Activated CD8-positive, alpha-beta memory T cell treated with anti-CD3 and anti-CD28 coated beads for 24 hours (primary cell): ENCODE measurements around the gene PFKP.
"Not testable (repeated sequence)": the region's sequence is repeated elsewhere in the genome, so short reads cannot be mapped to it uniquely, and the experiment has no call there.

Source experiments
- DNase-seq: peaks from one replicate; pipeline ENCODE4 v3.0.0-alpha.2; 2020

PFKP gene

DNA sequence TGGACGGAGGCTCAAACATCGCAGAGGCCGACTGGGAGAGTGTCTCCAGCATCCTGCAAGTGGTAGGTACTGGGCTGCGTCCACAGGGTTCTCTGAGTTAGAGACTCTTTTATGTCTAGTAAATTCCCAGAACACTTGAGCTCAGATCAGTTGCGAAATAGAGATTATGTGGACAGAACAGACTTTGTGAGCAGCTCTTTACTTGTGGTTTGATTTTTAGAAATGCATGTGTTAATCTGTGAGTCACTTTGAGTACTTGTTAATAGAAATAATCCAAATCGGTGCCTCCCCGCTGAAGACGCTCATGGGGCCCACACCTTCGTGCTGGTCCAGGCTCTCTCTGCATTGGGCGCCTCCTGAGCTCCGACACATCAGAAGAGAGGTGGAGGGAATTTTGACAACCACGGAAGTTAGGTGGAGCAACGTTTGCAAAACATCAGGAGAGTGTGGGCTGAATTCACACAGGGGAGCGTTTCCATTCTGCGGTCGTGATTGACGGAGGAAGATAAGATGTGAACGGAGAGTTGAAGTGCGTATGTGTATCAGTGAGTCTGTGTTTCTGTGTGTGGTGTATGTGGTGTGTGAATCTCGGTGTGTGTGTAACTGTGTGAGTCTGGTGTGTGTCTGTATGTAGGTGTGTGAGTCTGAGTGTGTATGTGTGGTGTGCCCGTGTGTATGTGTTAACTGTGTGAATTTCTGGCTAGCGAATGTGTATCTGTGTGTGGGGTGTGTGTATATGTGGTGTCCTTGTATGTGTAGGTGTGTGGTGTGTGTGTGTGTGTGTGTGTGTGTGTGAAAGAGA, 32.1 kb downstream of the PFKP start:
- no peak for DNase-seq

DNA sequence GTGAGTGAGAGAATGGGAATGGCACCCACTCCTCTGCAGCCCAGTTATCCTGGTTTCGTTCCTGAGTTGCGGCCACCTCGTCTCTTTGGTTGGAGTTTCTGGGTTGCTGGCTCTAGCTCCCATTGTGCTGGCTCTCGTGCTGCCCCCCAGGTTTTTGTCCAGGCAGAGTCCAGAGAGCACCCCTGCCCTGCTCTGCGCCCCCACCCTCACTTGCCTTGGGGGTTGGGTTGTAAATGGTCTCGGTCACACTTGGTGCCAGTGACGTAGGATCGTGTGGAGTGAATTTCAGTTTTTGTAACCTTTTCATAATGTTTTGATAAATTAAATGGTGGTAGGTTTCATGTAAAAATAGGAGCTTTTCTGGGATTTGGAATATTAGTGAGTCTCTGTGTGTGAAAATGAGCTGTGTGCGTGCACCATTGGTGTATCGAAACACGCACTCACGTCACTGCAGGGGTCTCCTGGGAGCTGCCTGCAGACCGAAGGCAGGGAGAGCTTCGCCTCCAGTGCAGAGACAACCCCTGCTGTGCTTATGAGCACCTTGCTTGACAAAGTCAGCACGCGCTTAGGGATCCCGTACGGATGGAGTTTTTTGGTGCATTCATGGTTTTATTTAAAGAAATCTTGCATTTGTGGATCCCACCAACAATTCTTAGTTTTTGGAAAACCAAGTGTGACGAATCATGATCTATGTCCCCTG, 32.9 kb downstream of the PFKP start:
- no peak for DNase-seq

DNA sequence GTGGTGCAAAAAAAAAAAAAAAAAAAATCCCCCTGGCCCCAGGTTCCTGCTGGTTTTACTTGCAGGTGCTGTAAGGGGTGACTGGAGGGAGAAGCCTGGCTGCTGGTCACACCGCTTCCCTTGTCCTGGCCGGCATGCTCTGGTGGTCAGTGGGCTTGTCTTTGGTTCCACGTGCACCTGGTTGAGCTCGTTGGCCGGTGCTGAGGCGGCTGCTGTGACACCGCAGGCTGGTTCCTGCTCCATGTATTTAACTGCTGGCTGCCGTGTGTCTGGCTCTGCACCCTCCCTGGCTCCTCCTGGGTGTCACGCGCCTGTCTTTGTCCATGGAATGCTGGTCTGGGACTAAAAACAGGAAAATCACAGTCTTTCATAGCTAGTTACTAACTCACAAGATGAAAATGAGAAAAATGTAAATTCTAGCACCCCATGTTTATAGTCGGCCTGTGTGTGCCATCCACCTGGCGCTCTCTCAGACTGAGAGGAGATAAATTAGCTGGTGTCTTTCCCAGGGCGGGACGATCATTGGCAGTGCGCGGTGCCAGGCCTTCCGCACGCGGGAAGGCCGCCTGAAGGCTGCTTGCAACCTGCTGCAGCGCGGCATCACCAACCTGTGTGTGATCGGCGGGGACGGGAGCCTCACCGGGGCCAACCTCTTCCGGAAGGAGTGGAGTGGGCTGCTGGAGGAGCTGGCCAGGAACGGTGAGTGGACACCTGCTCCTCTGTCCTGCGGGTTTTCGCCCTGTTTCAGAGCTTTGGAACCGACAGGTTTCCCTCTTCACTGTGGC, 33.7 kb downstream of the PFKP start:
- no peak for DNase-seq

DNA sequence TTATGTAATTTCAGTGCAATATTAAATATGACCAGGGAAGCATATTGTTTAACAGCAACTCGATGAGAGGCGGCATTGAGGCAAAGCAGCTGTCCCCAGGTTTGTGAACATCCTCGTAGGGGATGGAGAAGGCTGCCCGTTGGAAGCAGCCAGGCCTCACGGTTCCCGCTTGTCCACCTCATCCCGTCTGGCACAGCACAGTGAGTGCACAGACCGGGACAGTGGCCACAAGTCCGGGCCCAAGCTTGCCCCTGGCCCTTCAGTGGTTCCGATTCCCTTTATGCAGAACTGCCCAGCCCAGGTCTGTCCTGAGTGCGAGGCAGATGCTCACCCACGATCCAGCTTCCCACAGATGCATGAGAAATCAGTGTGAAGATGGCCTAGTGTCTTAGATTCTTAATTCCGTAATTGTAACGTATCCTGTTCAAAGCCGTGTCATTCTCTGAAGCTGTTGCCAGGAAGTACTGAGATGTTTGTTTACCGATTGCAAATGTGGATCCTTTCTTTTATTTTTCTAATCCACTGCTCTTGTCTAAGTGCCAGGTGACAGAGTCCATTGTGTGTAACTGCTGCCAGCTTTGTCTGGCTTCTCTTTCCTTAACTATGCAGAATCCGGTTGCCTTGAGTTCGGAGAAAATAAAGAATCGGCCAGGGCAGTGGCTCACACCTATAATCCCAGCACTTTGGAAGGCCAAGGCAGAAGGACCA, 35.5 kb downstream of the PFKP start:
- DNase-seq: no peak

DNA sequence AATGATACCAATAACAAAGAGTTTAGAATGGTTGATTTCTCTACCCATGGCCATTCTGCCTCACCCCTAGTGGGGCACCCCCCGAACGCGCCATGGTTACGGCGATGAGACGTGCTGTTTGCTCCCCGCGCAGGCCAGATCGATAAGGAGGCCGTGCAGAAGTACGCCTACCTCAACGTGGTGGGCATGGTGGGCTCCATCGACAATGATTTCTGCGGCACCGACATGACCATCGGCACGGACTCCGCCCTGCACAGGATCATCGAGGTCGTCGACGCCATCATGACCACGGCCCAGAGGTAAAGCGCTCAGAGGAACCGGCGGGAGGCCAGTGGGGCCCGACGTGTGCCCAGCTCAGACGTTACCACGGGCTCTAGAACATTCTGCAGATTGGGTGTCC, 36.3 kb downstream of the PFKP start:
- DNase-seq: no peak

DNA sequence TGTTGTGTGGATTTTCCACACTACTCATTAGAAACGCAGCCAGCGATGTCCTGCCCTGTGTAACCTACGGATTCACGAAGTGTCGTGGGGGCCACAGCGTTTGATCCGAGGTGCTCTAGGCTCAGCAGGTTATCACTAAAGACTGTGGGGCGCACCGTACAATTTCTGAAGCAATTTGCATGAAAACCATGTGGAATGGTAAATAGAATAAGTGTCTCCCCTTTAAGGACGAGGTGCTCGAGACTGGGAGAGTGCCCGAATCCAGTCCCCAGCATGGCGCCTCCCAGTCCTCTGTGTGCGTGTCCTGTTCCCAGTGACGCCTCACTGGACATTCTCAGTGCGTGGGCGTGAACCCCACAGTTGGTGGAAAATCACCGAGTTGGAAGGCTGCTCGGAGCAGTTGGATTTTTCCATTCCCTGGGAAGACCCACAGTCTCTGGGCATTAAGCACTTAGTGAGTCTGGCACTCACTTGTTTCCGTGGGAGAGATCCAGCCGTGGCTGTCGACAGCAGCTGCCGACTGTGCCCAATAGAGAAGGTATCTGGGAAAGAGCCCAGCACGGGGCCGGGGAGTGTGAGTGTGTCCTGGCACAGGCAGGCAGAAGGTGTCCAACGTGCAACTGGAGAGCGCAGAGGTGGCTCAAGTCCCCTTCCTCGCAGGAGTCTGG, 37.0 kb downstream of the PFKP start:
- no peak for DNase-seq

DNA sequence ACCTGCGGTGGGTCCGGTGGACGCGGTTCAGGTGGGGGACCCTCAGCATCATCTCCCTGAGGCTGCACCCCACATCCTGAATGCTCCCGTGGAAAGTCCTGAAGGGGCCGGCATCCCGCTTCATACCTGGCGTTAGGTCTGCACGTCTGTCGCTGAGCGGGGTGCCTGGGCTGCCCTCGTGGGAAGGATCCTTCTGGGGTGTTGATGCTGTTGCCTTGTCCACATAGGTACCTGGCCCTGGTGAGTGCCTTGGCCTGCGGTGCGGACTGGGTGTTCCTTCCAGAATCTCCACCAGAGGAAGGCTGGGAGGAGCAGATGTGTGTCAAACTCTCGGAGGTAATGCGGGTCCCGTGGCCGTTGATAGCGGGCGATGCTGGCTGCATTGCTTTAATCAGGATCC, 37.8 kb downstream of the PFKP start:
- DNase-seq: no peak

DNA sequence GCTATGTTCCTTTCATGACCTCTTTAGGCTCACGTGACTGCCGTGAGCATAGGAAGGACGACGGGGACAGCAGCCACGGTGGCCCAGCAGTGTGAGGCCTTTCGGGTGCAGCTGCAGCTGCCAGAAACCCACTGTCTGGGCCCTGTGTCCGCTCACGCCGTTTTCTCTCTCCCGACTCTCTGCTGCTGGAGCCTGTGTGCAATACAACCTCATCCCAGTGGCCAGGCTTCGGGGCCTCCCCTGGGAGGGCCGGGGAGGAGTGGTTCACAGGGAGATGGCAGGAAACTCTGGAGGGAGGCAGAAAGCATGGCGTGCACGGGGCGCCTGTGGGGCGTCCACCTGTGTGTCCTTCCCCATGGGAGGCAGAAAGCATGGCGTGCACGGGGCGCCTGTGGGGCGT, 38.6 kb downstream of the PFKP start:
- no peak for DNase-seq

DNA sequence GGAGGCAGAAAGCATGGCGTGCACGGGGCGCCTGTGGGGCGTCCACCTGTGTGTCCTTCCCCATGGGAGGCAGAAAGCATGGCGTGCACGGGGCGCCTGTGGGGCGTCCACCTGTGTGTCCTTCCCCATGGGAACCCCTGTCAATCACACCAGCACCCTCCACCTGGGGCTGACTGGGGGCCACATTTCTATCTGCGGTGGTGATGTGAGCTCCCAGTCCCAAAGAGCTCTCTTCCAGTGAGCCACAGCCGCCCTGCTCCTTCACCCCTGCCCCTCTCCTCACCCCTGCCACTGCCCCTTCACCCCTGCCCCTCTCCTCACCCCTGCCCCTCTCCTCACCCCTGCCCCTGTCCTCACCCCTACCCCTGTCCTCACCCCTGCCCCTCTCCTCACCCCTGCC, 39.0 kb downstream of the PFKP start:
- DNase-seq: not testable (repeated sequence)

DNA sequence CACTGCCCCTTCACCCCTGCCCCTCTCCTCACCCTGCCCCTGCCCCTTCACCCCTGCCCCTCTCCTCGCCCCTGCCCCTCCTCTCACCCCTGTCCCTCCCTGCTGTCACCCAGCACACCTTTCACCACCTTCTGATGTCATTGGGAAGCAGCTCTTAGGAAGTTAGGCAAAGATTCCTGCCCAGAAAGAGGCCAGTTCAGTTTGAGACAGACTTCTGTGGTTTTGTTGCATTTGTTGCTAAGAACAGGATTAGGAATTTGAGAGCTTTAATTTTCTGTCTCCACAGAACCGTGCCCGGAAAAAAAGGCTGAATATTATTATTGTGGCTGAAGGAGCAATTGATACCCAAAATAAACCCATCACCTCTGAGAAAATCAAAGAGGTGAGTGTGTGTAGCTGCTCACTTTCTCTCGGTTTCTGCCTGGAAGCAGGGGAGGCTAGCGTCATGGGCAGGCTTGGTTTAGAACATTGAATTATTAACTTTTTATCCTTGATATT, 39.6 kb downstream of the PFKP start:
- no peak for DNase-seq

DNA sequence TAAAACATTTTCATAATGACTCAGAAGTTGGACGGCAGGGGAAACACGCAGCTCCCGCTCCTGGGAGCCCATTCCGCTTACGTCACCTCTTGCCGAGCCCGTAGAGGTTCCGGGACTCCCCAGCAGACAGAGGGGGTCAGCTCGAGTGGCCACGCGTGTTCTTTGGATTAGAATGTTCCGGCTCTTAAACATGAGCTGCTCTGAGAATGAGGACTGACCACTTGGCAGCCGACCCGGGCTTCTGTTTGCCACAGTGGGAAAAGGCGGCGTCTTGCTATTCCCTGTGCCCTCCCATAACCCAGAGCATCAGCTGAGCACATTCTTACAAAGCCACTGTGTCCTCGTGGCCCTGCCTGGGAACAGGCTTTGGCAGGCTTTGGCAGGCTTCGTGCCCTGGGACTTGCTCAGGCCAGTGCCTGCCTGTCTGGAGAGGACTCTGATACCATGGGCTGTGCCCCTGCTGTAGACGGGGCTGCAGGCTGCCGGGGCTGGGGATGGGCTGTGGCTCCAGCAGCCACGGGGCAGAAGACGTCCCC, 40.1 kb downstream of the PFKP start:
- DNase-seq: no peak

DNA sequence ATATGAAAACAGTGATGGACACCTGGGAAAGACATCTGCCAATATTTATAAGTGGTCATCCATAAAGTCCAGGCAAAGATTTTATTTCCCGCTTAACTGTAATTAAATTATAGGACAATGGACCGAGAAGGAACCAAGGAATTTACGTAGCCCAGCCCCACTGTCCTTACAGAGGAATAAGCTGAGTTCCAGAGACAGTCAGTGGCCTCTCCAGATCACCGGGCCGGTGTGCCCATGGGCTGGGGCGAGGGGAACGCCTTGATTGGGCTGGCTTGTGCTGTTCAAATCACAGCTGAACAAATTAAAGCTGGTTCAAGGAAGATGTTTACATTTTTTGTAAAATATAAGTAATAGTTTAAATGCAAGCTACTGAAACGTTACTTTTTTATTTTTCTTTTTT, 40.7 kb downstream of the PFKP start:
- DNase-seq: no peak

DNA sequence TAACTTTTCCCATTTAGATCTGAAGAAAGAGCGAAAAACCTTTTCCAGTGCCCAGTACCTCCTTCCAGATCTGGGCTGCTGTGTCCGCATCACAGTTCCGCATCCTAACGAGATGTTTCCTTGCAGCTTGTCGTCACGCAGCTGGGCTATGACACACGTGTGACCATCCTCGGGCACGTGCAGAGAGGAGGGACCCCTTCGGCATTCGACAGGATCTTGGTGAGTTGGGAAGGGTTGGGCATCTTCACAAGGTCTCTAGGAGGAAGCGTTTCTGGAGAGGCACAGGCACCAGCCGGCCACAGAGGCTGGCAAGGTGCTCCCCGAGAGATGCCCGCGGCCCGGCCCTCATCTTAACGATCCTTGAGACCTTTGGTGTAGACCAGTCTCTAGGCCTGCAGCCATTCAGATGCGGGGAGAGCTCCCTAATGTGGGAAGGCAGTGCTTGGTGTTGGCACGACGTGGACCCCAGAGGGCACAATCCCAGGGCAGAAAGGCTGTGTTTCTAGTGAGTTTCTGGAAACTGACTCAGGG, 41.3 kb downstream of the PFKP start:
- DNase-seq: no peak

DNA sequence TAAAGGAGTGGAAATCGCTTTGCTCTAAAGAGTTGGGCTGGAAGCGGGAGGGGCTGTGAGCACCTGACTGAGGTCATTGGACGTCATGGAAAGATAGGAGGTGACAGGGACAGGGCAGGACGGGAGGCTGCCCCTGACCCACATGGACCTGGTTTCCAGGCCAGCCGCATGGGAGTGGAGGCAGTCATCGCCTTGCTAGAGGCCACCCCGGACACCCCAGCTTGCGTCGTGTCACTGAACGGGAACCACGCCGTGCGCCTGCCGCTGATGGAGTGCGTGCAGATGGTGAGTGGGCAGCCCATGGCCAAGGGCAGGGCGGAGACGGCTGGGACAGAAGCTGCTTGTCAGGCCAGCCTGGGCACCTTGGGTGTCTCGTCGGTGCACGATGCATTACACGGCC, 41.8 kb downstream of the PFKP start:
- DNase-seq: no peak

DNA sequence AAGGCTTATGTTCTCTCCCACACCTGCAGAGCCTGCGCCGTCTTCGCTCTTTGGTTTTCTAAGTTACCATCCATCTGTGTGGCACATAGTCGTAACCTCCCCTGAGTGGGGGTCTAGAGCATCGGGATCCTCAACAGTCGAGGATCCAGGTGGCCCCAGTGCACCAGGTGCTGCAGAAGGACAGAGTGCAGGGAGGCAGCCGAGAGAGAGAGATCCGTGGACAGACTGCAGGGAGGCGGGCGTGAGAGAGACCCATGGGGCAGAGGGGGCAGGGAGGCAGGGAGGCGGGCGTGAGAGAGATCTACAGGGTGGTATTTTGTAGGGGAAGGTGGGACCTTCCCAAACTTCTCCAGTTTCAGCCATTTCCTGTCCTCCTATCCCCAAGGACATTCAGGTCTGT, 42.3 kb downstream of the PFKP start:
- DNase-seq: no peak

DNA sequence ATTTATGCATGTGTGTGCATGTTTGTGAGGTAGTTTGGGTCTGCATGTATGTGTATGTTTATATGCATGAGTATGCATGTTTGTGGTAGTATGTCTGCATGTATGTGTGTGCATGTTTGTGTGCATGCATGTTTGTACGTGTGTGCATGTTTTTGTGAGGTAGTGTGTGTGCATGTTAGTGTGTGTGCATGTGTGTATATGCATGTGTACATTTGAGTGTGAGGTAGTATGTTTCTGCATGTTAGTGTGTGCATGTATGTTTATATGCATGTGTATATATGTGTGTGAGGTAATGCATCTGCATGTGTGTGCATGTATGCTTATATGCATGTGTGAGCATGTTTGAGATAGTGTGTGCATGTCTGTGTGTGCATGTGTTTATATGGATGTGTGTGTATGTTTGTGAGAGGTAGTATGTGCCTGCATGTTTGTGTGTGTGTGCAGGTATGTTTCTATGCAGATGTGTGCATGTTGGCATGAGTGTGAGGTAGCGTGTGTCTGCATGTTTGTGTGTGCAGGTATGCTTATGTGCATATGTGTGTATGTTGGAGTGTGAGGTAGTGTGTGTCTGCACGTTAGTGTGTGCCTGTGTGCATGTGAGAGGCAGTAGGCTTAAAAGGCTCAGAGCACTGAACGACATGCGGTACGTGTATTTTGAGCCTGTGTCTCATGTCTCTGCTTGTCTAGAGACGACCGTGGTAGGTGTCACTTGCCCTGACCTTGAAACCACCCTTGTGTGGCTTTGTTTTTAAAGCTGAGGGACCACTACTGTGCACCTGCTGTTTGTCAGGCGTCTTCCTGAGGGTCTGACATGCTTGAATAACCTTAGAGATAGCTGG, 43.7 kb downstream of the PFKP start:
- DNase-seq: no peak

DNA sequence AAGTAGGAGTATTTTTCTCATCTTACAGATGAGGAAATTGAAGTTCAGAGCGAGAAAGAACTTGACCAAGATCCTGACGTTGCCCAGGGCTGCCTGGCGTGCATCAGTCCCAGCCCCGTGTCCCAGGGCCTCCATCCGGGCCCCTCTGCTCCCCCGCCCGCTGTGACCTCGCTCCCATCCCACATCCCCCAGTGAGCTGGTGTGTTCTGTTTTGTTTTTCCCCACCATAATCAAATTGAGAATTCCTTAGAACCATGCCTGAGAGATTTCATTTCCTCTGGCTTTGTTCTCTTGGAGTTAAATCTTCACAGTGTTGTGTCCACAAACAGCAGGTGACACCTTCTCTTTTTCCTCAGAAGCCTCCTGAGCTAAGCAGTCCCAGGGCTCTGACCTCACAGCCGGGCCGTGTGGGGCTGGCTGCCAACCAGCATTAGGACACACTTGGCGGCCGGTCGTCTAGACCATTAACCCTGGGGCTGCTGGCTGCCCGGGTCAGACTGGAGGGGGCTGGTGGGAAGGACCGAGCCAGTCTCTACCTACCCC, 44.3 kb downstream of the PFKP start:
- no peak for DNase-seq

DNA sequence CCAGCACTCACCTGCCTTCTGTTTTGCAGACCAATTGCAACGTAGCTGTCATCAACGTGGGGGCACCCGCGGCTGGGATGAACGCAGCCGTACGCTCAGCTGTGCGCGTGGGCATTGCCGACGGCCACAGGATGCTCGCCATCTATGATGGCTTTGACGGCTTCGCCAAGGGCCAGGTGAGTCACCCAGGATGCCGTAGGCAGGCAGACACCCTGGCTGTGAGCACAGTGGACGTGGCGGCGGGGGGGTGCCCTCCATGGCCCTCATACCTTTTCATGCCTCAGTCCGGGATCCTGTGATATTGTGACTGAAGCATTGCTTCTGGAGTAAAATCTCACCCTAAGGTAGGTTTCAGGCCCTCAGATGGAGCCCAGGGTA, 46.0 kb downstream of the PFKP start:
- no peak for DNase-seq

DNA sequence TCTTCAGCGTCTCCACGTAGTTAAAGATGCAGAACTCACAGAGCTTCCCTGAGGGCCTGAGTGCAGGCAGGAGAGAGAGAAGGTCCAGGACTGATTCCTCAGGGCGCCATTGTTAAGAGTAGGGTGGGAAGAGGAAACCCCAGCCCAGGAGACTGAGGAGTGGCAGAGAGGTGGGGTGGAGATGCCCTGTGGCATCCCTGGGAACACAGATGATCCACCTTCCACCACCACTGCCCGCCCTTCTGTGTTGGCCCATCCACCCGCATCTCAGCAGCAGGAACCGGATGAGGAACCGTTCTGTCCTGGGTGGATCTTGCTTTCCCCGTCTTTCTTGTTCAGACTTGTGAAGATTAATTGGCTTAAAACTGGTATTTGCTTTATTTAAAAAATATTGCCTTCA, 48.3 kb downstream of the PFKP start:
- no peak for DNase-seq

DNA sequence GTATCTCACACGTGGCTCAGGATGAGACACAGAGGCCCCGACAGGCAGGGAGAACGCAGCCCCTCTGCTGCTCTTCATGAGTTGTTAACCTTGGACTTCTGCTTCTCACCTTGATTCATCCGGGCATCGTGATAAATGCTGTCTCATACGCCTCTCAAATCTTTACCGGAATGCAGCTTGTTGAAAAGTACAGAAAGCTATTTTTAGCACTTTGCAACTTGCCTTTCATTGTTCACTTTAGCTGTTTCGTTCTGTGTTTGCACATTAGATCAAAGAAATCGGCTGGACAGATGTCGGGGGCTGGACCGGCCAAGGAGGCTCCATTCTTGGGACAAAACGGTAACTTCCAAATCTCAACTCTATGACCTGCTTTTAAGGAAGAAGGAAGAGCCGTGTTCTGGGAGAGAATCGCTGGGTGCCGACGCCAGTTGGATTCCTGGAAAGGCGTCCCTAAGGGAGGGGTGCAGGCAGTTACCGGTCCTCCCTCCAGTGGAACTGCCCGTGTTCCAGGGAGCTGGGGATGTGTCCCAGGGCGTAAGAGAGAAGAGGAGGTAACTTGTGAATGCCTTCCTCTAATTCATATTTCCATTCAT, 49.3 kb downstream of the PFKP start:
- no peak for DNase-seq
